ENCODE measurements around the gene UBA5. TPM values are rescaled to one million over a fixed set of nuclear protein-coding genes. Genes with fewer than 3 reads are reported as not detected.

UBA5 gene
- total RNA-seq, 1 experiment from 2014 or later: 38.6 TPM

DNA sequence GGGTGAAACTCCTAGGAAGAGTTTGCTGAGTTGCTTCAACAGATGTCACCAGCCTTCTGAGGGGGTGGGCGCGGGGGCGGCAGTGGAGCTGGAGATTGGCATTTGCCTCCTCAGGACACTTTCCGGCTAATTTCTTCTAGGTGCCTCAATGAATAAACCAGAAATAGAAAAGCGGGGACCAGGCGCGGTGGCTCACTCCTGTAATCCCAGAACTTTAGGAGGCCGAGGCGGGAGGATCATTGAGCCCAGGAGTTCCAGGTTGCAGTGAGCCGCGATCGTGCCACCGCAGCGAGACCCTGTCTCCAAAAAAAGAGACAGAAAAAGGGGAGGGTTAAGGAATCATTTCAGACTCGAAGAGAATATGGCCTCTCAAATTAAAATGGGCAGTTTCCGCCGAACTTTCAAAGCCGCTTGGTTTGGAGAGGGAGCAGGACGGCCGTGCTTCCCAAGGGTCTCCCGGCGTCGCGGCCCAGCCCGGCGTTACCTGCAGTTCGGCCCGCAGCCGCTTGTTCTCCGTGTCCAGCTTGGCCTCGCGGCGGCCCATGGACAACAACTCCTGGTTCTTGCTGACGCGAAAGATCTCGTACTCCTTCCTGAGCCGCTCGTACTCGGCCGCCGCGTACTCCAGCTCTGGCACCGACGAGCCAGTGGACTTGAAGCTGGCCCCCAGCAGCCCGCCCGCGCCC, 61.5 kb downstream of the UBA5 start (continued):
- TF ChIP-seq, protein P1, sequence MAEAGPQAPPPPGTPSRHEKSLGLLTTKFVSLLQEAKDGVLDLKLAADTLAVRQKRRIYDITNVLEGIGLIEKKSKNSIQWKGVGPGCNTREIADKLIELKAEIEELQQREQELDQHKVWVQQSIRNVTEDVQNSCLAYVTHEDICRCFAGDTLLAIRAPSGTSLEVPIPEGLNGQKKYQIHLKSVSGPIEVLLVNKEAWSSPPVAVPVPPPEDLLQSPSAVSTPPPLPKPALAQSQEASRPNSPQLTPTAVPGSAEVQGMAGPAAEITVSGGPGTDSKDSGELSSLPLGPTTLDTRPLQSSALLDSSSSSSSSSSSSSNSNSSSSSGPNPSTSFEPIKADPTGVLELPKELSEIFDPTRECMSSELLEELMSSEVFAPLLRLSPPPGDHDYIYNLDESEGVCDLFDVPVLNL (CRISPR knock-in tag; IDR thresholded peaks at IDR 0.05; ENCODE audit: borderline replicate concordance, low read depth): no peak
- TF ChIP-seq, protein P2, sequence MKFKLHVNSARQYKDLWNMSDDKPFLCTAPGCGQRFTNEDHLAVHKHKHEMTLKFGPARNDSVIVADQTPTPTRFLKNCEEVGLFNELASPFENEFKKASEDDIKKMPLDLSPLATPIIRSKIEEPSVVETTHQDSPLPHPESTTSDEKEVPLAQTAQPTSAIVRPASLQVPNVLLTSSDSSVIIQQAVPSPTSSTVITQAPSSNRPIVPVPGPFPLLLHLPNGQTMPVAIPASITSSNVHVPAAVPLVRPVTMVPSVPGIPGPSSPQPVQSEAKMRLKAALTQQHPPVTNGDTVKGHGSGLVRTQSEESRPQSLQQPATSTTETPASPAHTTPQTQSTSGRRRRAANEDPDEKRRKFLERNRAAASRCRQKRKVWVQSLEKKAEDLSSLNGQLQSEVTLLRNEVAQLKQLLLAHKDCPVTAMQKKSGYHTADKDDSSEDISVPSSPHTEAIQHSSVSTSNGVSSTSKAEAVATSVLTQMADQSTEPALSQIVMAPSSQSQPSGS (CRISPR knock-in tag; IDR thresholded peaks at IDR 0.05; ENCODE audit: borderline replicate concordance, low read depth): no peak

DNA sequence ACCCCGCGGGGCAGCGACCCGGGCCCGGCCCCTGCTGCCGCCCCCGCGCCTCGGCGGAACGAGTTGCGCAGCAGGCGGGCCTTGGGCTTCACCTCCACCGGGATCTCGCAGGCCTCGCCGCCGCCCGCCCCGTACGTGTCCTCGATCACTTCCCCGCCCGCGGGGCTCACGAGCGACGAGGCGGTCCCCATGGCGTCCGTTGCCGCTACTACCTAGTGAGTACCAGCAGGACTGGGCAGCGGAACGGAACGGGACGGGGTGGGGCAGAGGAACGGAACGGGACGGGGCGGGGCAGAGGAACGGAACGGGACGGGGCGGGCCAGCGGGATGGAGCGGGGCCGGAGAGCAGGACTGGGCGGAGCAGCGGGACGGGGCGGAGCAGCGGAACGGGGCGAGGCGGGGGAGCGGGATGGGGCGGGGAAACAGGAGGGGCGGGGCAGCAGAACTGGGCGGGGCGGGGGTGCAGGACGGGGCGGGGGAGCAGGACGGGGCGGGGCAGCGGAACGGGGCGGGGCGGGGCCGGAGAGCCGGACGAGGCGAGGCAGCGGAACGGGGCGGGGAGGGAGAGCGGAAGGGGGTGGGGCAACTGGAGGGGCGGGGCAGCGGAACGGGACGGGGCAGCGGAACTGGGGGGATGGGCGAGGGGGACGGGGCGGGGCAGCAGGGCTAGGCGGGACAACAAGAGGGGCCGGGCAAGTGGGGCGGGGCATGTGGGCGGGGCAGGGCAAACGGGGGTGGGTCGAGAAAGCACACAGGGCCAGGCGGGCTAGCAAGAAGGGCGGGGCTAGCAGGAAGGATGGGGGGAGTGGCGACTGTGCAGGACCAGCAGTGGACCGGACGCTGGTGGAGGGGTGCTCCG, 62.3 kb downstream of the UBA5 start, which contains the start of gene NPHP3:
TSS of gene NPHP3 (minus strand) at position 245 of the 859 bp plus-strand sequence. CDS start at position 191, 54 bp downstream.
- H3K36me3 Mint-ChIP-seq: peaks cover 6% of the 10 kb centered on the region
- peak; percentile 97 for DNase-seq (ENCODE audit: low spot score)
- peak within 1 kb of the TSS; percentile 89 for H3K27ac Mint-ChIP-seq
- H3K4me3 Mint-ChIP-seq: peak within 1 kb of the TSS; percentile 95
- CTCF ChIA-PET: interaction anchor here (1.0 to 1.1 kb wide), 2 partner anchors 9 kb away, joined by 3 read pairs; no protein-coding TSS in a partner anchor
- POLR2A ChIA-PET: interaction anchor here (1.1 kb wide), 1 partner anchor 62 kb away, joined by 4 read pairs; no protein-coding TSS in a partner anchor
- H3K4me1 Mint-ChIP-seq: peaks cover 26% of the 10 kb centered on the region
- H3K27me3 Mint-ChIP-seq (ENCODE audit: low read depth): no peaks in the 10 kb centered on the region
- H3K9me3 Mint-ChIP-seq: no peaks in the 10 kb centered on the region
- ATAC-seq: peak; percentile 87
- TF ChIP-seq, protein P3, sequence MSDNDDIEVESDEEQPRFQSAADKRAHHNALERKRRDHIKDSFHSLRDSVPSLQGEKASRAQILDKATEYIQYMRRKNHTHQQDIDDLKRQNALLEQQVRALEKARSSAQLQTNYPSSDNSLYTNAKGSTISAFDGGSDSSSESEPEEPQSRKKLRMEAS (CRISPR knock-in tag; IDR thresholded peaks at IDR 0.05): 0 out of 2 replicates have a peak, but pooled peaks have one; percentile 13
- TF ChIP-seq, protein P4, sequence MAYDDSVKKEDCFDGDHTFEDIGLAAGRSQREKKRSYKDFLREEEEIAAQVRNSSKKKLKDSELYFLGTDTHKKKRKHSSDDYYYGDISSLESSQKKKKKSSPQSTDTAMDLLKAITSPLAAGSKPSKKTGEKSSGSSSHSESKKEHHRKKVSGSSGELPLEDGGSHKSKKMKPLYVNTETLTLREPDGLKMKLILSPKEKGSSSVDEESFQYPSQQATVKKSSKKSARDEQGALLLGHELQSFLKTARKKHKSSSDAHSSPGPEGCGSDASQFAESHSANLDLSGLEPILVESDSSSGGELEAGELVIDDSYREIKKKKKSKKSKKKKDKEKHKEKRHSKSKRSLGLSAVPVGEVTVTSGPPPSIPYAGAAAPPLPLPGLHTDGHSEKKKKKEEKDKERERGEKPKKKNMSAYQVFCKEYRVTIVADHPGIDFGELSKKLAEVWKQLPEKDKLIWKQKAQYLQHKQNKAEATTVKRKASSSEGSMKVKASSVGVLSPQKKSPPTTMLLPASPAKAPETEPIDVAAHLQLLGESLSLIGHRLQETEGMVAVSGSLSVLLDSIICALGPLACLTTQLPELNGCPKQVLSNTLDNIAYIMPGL (CRISPR knock-in tag; IDR thresholded peaks at IDR 0.05): 0 out of 2 replicates have a peak, but pooled peaks have one; percentile 50
- TF ChIP-seq TEAD1 (CRISPR knock-in tag; IDR thresholded peaks at IDR 0.05) (peak; percentile 84), SP1 (CRISPR knock-in tag; conservative IDR thresholded peaks at IDR 0.05) (peak; percentile 83; the same call in 1 of the 2 replicates), GABPB1 (CRISPR knock-in tag; IDR thresholded peaks at IDR 0.05) (no peak), CREB1 (CRISPR knock-in tag; IDR thresholded peaks at IDR 0.05) (no peak), TP53 (CRISPR knock-in tag; IDR thresholded peaks at IDR 0.05) (0 out of 2 replicates have a peak, but pooled peaks have one; percentile 39), PRRX2 (CRISPR knock-in tag; IDR thresholded peaks at IDR 0.05) (no peak), FOXP1 (CRISPR knock-in tag; IDR thresholded peaks at IDR 0.05; ENCODE audit: borderline replicate concordance) (0 out of 2 replicates have a peak, but pooled peaks have one; percentile 66), ZNF121 (CRISPR knock-in tag; IDR thresholded peaks at IDR 0.05) (no peak), NR1H2 (CRISPR knock-in tag; IDR thresholded peaks at IDR 0.05) (no peak), NFATC4 (CRISPR knock-in tag; IDR thresholded peaks at IDR 0.05) (no peak), FOXJ3 (CRISPR knock-in tag; IDR thresholded peaks at IDR 0.05; ENCODE audit: borderline replicate concordance) (no peak)
- TF ChIP-seq, protein P5, sequence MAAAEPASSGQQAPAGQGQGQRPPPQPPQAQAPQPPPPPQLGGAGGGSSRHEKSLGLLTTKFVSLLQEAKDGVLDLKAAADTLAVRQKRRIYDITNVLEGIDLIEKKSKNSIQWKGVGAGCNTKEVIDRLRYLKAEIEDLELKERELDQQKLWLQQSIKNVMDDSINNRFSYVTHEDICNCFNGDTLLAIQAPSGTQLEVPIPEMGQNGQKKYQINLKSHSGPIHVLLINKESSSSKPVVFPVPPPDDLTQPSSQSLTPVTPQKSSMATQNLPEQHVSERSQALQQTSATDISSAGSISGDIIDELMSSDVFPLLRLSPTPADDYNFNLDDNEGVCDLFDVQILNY (CRISPR knock-in tag; IDR thresholded peaks at IDR 0.05): peak; percentile 75; the same call in 1 of the 2 replicates
- TF ChIP-seq, protein P2 (CRISPR knock-in tag; IDR thresholded peaks at IDR 0.05; ENCODE audit: borderline replicate concordance, low read depth): no peak
- TF ChIP-seq, protein P6, sequence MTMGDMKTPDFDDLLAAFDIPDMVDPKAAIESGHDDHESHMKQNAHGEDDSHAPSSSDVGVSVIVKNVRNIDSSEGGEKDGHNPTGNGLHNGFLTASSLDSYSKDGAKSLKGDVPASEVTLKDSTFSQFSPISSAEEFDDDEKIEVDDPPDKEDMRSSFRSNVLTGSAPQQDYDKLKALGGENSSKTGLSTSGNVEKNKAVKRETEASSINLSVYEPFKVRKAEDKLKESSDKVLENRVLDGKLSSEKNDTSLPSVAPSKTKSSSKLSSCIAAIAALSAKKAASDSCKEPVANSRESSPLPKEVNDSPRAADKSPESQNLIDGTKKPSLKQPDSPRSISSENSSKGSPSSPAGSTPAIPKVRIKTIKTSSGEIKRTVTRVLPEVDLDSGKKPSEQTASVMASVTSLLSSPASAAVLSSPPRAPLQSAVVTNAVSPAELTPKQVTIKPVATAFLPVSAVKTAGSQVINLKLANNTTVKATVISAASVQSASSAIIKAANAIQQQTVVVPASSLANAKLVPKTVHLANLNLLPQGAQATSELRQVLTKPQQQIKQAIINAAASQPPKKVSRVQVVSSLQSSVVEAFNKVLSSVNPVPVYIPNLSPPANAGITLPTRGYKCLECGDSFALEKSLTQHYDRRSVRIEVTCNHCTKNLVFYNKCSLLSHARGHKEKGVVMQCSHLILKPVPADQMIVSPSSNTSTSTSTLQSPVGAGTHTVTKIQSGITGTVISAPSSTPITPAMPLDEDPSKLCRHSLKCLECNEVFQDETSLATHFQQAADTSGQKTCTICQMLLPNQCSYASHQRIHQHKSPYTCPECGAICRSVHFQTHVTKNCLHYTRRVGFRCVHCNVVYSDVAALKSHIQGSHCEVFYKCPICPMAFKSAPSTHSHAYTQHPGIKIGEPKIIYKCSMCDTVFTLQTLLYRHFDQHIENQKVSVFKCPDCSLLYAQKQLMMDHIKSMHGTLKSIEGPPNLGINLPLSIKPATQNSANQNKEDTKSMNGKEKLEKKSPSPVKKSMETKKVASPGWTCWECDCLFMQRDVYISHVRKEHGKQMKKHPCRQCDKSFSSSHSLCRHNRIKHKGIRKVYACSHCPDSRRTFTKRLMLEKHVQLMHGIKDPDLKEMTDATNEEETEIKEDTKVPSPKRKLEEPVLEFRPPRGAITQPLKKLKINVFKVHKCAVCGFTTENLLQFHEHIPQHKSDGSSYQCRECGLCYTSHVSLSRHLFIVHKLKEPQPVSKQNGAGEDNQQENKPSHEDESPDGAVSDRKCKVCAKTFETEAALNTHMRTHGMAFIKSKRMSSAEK (CRISPR knock-in tag; IDR thresholded peaks at IDR 0.05; ENCODE audit: borderline replicate concordance): no peak
- TF ChIP-seq, protein P7, sequence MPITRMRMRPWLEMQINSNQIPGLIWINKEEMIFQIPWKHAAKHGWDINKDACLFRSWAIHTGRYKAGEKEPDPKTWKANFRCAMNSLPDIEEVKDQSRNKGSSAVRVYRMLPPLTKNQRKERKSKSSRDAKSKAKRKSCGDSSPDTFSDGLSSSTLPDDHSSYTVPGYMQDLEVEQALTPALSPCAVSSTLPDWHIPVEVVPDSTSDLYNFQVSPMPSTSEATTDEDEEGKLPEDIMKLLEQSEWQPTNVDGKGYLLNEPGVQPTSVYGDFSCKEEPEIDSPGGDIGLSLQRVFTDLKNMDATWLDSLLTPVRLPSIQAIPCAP (CRISPR knock-in tag; IDR thresholded peaks at IDR 0.05): no peak

Data from WTC11 (cell line).